ENCODE results near the gene RSPH1. TPM values are rescaled to one million over a fixed set of nuclear protein-coding genes. Genes with fewer than 3 reads are reported as not detected.

Gene RSPH1
- total RNA-seq, 2 donors from 2014 or later: 1.8 to 2.2 TPM

GRCh38 chr21:42443181-42443785 lies 52.7 kb downstream of the RSPH1 start:
- H3K4me1 ChIP-seq (ENCODE audit: control insufficient read depth, insufficient read depth, low read length): no peaks in the 10 kb centered on the region
- no peak overlapping the region for H3K9ac ChIP-seq (ENCODE audit: extremely low read depth, low read length, poor library complexity, severe bottlenecking)
- no peak overlapping the region for H3K27ac ChIP-seq (ENCODE audit: low read depth, low read length)
- no peak for DNase-seq
- H3K36me3 ChIP-seq (ENCODE audit: control insufficient read depth, insufficient read depth, low read length): no peaks in the 10 kb centered on the region
- H3K36me3 Mint-ChIP-seq (ENCODE audit: low read depth): no peaks in the 10 kb centered on the region
- no peak for TF ChIP-seq CTCF (conservative IDR thresholded peaks at IDR 0.05)
- WGBS, 2 experiments (ENCODE audit: insufficient coverage in 1 of 2, insufficient read length in 1 of 2): 87 to 100% methylated on average over 3 to 15 of the region's 15 CpGs
- H3K27ac Mint-ChIP-seq: no peak overlapping the region
- peaks cover 6% of the 10 kb centered on the region for H3K27me3 ChIP-seq (ENCODE audit: control insufficient read depth, insufficient read depth, low read length, poor library complexity, severe bottlenecking)
- H3K4me3 ChIP-seq (ENCODE audit: low read length): no peak overlapping the region
- H3K4me1 Mint-ChIP-seq: no peaks in the 10 kb centered on the region
- H3K9me3 ChIP-seq (ENCODE audit: control insufficient read depth, low read length): no peaks in the 10 kb centered on the region
- H3K9me3 Mint-ChIP-seq: no peaks in the 10 kb centered on the region
- no peak overlapping the region for H3K4me3 Mint-ChIP-seq
- no peaks in the 10 kb centered on the region for H3K27me3 Mint-ChIP-seq (ENCODE audit: insufficient read depth)

- no peak overlapping the region for H3K4me3 Mint-ChIP-seq
- Histone ChIP-seq H3K4me1 (ENCODE audit: control insufficient read depth, insufficient read depth, low read length) (no peaks in the 10 kb centered on the region), H3K4me3 (ENCODE audit: low read length) (no peak overlapping the region), H3K36me3 (ENCODE audit: control insufficient read depth, insufficient read depth, low read length) (no peaks in the 10 kb centered on the region), H3K27ac (ENCODE audit: low read depth, low read length) (no peak overlapping the region), H3K27me3 (ENCODE audit: control insufficient read depth, insufficient read depth, low read length, poor library complexity, severe bottlenecking) (peaks cover 5% of the 10 kb centered on the region), H3K9ac (ENCODE audit: extremely low read depth, low read length, poor library complexity, severe bottlenecking) (no peak overlapping the region), H3K9me3 (ENCODE audit: control insufficient read depth, low read length) (no peaks in the 10 kb centered on the region)
- peaks cover 4% of the 10 kb centered on the region for H3K27me3 Mint-ChIP-seq (ENCODE audit: insufficient read depth)
- H3K27ac Mint-ChIP-seq: no peak overlapping the region
- WGBS, 2 experiments (ENCODE audit: insufficient coverage in 1 of 2, insufficient read length in 1 of 2): 71 to 83% methylated on average over 2 to 6 of the region's 6 CpGs
- no peak for DNase-seq
- H3K4me1 Mint-ChIP-seq: no peaks in the 10 kb centered on the region
- no peaks in the 10 kb centered on the region for H3K9me3 Mint-ChIP-seq
- no peaks in the 10 kb centered on the region for H3K36me3 Mint-ChIP-seq (ENCODE audit: low read depth)
- no peak for TF ChIP-seq CTCF (conservative IDR thresholded peaks at IDR 0.05)
Measured at GRCh38 chr21:42441963-42442362, 54.1 kb downstream of the RSPH1 start.

GRCh38 chr21:42440187-42440792 lies 55.7 kb downstream of the RSPH1 start:
- Histone ChIP-seq H3K9ac (ENCODE audit: extremely low read depth, low read length, poor library complexity, severe bottlenecking) (no peak overlapping the region), H3K4me1 (ENCODE audit: control insufficient read depth, insufficient read depth, low read length) (no peaks in the 10 kb centered on the region), H3K27me3 (ENCODE audit: control insufficient read depth, insufficient read depth, low read length, poor library complexity, severe bottlenecking) (no peaks in the 10 kb centered on the region), H3K4me3 (ENCODE audit: low read length) (no peak overlapping the region), H3K27ac (ENCODE audit: low read depth, low read length) (no peak overlapping the region), H3K9me3 (ENCODE audit: control insufficient read depth, low read length) (no peaks in the 10 kb centered on the region), H3K36me3 (ENCODE audit: control insufficient read depth, insufficient read depth, low read length) (no peaks in the 10 kb centered on the region)
- H3K36me3 Mint-ChIP-seq (ENCODE audit: low read depth): no peaks in the 10 kb centered on the region
- H3K27ac Mint-ChIP-seq: no peak overlapping the region
- H3K4me1 Mint-ChIP-seq: no peaks in the 10 kb centered on the region
- no peak for DNase-seq
- no peak overlapping the region for H3K4me3 Mint-ChIP-seq
- 81 to 92% methylated on average over 5 to 12 of the region's 12 CpGs for WGBS, 2 experiments (ENCODE audit: insufficient coverage in 1 of 2, insufficient read length in 1 of 2)
- TF ChIP-seq CTCF (conservative IDR thresholded peaks at IDR 0.05): no peak
- peaks cover 5% of the 10 kb centered on the region for H3K27me3 Mint-ChIP-seq (ENCODE audit: insufficient read depth)
- no peaks in the 10 kb centered on the region for H3K9me3 Mint-ChIP-seq

All from endodermal cell (in vitro differentiated cells).